ENCODE measurements around the gene ZNF407.

The ZNF407 gene

GRCh38 chr18:74637070-74637469, 39.4 kb downstream of the ZNF407 start:
- Histone ChIP-seq H3K79me2 (no peaks in the 10 kb centered on the region), H3K9ac (no peak overlapping the region), H3K27ac (no peak overlapping the region), H3K4me2 (ENCODE audit: low read length) (no peak overlapping the region), H3K27me3 (ENCODE audit: control insufficient read depth, insufficient read depth, low read length) (no peaks in the 10 kb centered on the region), H3K4me3 (ENCODE audit: low read depth, low read length) (no peak overlapping the region), H3K4me1 (no peaks in the 10 kb centered on the region), H3K9me3 (ENCODE audit: control insufficient read depth, low read length) (no peaks in the 10 kb centered on the region), H3K36me3 (ENCODE audit: control insufficient read depth, insufficient read depth, low read length) (no peaks in the 10 kb centered on the region), H2AFZ (no peak overlapping the region)
- no peak for TF ChIP-seq CTCF (IDR thresholded peaks at IDR 0.05)

- TF ChIP-seq CTCF (IDR thresholded peaks at IDR 0.05), result no peak
- Histone ChIP-seq H3K79me2 (no peaks in the 10 kb centered on the region), H2AFZ (no peak overlapping the region)
These were observed 40.5 kb downstream of the ZNF407 start for GRCh38 chr18:74638210-74638609.

GRCh38 chr18:74644713-74645112, 47.0 kb downstream of the ZNF407 start:
- Histone ChIP-seq H3K4me1 (no peaks in the 10 kb centered on the region), H3K79me2 (no peaks in the 10 kb centered on the region), H2AFZ (no peak overlapping the region), H3K4me2 (ENCODE audit: low read length) (no peak overlapping the region), H3K9me3 (ENCODE audit: control insufficient read depth, low read length) (no peaks in the 10 kb centered on the region), H3K9ac (no peak overlapping the region), H3K27ac (no peak overlapping the region), H3K4me3 (ENCODE audit: low read depth, low read length) (no peak overlapping the region), H3K36me3 (ENCODE audit: control insufficient read depth, insufficient read depth, low read length) (no peaks in the 10 kb centered on the region), H3K27me3 (ENCODE audit: control insufficient read depth, insufficient read depth, low read length) (no peaks in the 10 kb centered on the region)
- no peak for TF ChIP-seq CTCF (IDR thresholded peaks at IDR 0.05)

More at GRCh38 chr18:74638210-74638609, 40.5 kb downstream of the ZNF407 start:
- Histone ChIP-seq H3K4me1 (no peaks in the 10 kb centered on the region), H3K27ac (no peak overlapping the region), H3K9me3 (ENCODE audit: control insufficient read depth, low read length) (no peaks in the 10 kb centered on the region), H3K9ac (no peak overlapping the region), H3K4me2 (ENCODE audit: low read length) (no peak overlapping the region), H3K27me3 (ENCODE audit: control insufficient read depth, insufficient read depth, low read length) (no peaks in the 10 kb centered on the region), H3K4me3 (ENCODE audit: low read depth, low read length) (no peak overlapping the region), H3K36me3 (ENCODE audit: control insufficient read depth, insufficient read depth, low read length) (no peaks in the 10 kb centered on the region)

GRCh38 chr18:74645679-74646078, 48.0 kb downstream of the ZNF407 start:
- Histone ChIP-seq H3K36me3 (ENCODE audit: control insufficient read depth, insufficient read depth, low read length) (no peaks in the 10 kb centered on the region), H3K4me3 (ENCODE audit: low read depth, low read length) (no peak overlapping the region), H3K4me1 (no peaks in the 10 kb centered on the region), H3K79me2 (no peaks in the 10 kb centered on the region), H3K27me3 (ENCODE audit: control insufficient read depth, insufficient read depth, low read length) (no peaks in the 10 kb centered on the region), H3K9me3 (ENCODE audit: control insufficient read depth, low read length) (no peaks in the 10 kb centered on the region), H3K9ac (no peak overlapping the region), H3K4me2 (ENCODE audit: low read length) (no peak overlapping the region), H3K27ac (no peak overlapping the region), H2AFZ (no peak overlapping the region)
- TF ChIP-seq CTCF (IDR thresholded peaks at IDR 0.05), result no peak

GRCh38 chr18:74651327-74652128, 53.9 kb downstream of the ZNF407 start:
- Histone ChIP-seq H3K79me2 (no peaks in the 10 kb centered on the region), H3K36me3 (ENCODE audit: control insufficient read depth, insufficient read depth, low read length) (no peaks in the 10 kb centered on the region), H3K4me1 (peaks cover 2% of the 10 kb centered on the region), H3K27ac (no peak overlapping the region), H3K27me3 (ENCODE audit: control insufficient read depth, insufficient read depth, low read length) (no peaks in the 10 kb centered on the region), H3K9ac (no peak overlapping the region), H3K4me3 (ENCODE audit: low read depth, low read length) (no peak overlapping the region), H3K4me2 (ENCODE audit: low read length) (no peak overlapping the region), H2AFZ (no peak overlapping the region), H3K9me3 (ENCODE audit: control insufficient read depth, low read length) (no peaks in the 10 kb centered on the region)
- no peak for TF ChIP-seq CTCF (IDR thresholded peaks at IDR 0.05)

Measured in parathyroid adenoma (tissue), 2 donors.